ENCODE data around the gene ZDHHC3. TPM values are rescaled to one million over a fixed set of nuclear protein-coding genes. Genes with fewer than 3 reads are reported as not detected.
"Not testable (repeated sequence)": the region's sequence is repeated elsewhere in the genome, so short reads cannot be mapped to it uniquely, and the experiment has no call there.

Gene ZDHHC3
- polyA plus RNA-seq, 4 donors: 54.3 to 91.3 (median 58.3) TPM

GRCh38 chr3:44957986-44958385, 18.0 kb downstream of the ZDHHC3 start:
- H3K4me1 ChIP-seq (ENCODE audit: control insufficient read depth in 3 of 3, insufficient read depth in 2 of 3, low read depth in 1 of 3, low read length in 2 of 3): no peaks in the 10 kb centered on the region
- H3K27me3 ChIP-seq (ENCODE audit: control insufficient read depth in 3 of 3, insufficient read depth in 3 of 3, low read length in 3 of 3): no peaks in the 10 kb centered on the region
- no peak overlapping the region for H3K4me3 ChIP-seq (ENCODE audit: low read depth in 1 of 3, low read length in 3 of 3)
- no peak overlapping the region for H3K27ac ChIP-seq (ENCODE audit: low read depth in 1 of 3, low read length in 2 of 3)
- no peak for FAIRE-seq
- H3K36me3 ChIP-seq (ENCODE audit: control insufficient read depth in 3 of 3, insufficient read depth in 2 of 3, low read depth in 1 of 3, low read length in 3 of 3): peaks cover 0 to 41% (median 9%) of the 10 kb centered on the region in 3 donors
- DNase-seq: no peak
- WGBS, 3 donors: 97 to 98% (median 97%) methylated on average over 4 of the region's 4 CpGs
- no peaks in the 10 kb centered on the region for H3K9me3 ChIP-seq (ENCODE audit: control insufficient read depth in 2 of 2, insufficient read depth in 1 of 2, low read depth in 1 of 2, low read length in 1 of 2)

- DNase-seq (no peak), FAIRE-seq (no peak)
- H3K27me3 ChIP-seq (ENCODE audit: control insufficient read depth in 3 of 3, insufficient read depth in 3 of 3, low read length in 3 of 3): no peaks in the 10 kb centered on the region
- no peak overlapping the region for H3K4me3 ChIP-seq (ENCODE audit: low read depth in 1 of 3, low read length in 3 of 3)
- H3K4me1 ChIP-seq (ENCODE audit: control insufficient read depth in 3 of 3, insufficient read depth in 2 of 3, low read depth in 1 of 3, low read length in 2 of 3): no peaks in the 10 kb centered on the region
- H3K36me3 ChIP-seq (ENCODE audit: control insufficient read depth in 3 of 3, insufficient read depth in 2 of 3, low read depth in 1 of 3, low read length in 3 of 3): peaks cover 0 to 46% (median 9%) of the 10 kb centered on the region in 3 donors
- H3K9me3 ChIP-seq (ENCODE audit: control insufficient read depth in 2 of 2, insufficient read depth in 1 of 2, low read depth in 1 of 2, low read length in 1 of 2): no peaks in the 10 kb centered on the region
- 83 to 95% (median 91%) methylated on average over 1 of the region's 1 CpG for WGBS, 3 donors
- H3K27ac ChIP-seq (ENCODE audit: low read depth in 1 of 3, low read length in 2 of 3): no peak overlapping the region
These were observed 20.1 kb downstream of the ZDHHC3 start for GRCh38 chr3:44955917-44956316.

- Histone ChIP-seq H3K4me3 (ENCODE audit: low read depth in 1 of 3, low read length in 3 of 3) (no peak overlapping the region), H3K27me3 (ENCODE audit: control insufficient read depth in 3 of 3, insufficient read depth in 3 of 3, low read length in 3 of 3) (no peaks in the 10 kb centered on the region), H3K36me3 (ENCODE audit: control insufficient read depth in 3 of 3, insufficient read depth in 2 of 3, low read depth in 1 of 3, low read length in 3 of 3) (peaks cover 0 to 46% (median 9%) of the 10 kb centered on the region in 3 donors), H3K27ac (ENCODE audit: low read depth in 1 of 3, low read length in 2 of 3) (no peak overlapping the region), H3K9me3 (ENCODE audit: control insufficient read depth in 2 of 2, insufficient read depth in 1 of 2, low read depth in 1 of 2, low read length in 1 of 2) (no peaks in the 10 kb centered on the region), H3K4me1 (ENCODE audit: control insufficient read depth in 3 of 3, insufficient read depth in 2 of 3, low read depth in 1 of 3, low read length in 2 of 3) (no peaks in the 10 kb centered on the region)
- DNase-seq (no peak), FAIRE-seq (no peak)
- 41 to 60% (median 50%) methylated on average over 3 of the region's 3 CpGs for WGBS, 3 donors
These were observed 21.0 kb downstream of the ZDHHC3 start for GRCh38 chr3:44954962-44955361.

- H3K36me3 ChIP-seq (ENCODE audit: control insufficient read depth in 3 of 3, insufficient read depth in 2 of 3, low read depth in 1 of 3, low read length in 3 of 3): peaks cover 0 to 46% (median 9%) of the 10 kb centered on the region in 3 donors
- 90 to 93% (median 90%) methylated on average over 5 of the region's 5 CpGs for WGBS, 3 donors
These were observed 21.7 kb downstream of the ZDHHC3 start for GRCh38 chr3:44954304-44954703.

GRCh38 chr3:44952689-44953088, 23.3 kb downstream of the ZDHHC3 start:
- Histone ChIP-seq H3K9me3 (ENCODE audit: control insufficient read depth in 2 of 2, insufficient read depth in 1 of 2, low read depth in 1 of 2, low read length in 1 of 2) (no peaks in the 10 kb centered on the region), H3K27me3 (ENCODE audit: control insufficient read depth in 3 of 3, insufficient read depth in 3 of 3, low read length in 3 of 3) (no peaks in the 10 kb centered on the region), H3K4me1 (ENCODE audit: control insufficient read depth in 3 of 3, insufficient read depth in 2 of 3, low read depth in 1 of 3, low read length in 2 of 3) (no peaks in the 10 kb centered on the region), H3K27ac (ENCODE audit: low read depth in 1 of 3, low read length in 2 of 3) (no peak overlapping the region), H3K36me3 (ENCODE audit: control insufficient read depth in 3 of 3, insufficient read depth in 2 of 3, low read depth in 1 of 3, low read length in 3 of 3) (peaks cover 0 to 44% (median 4%) of the 10 kb centered on the region in 3 donors), H3K4me3 (ENCODE audit: low read depth in 1 of 3, low read length in 3 of 3) (no peak overlapping the region)
- 88 to 95% (median 94%) methylated on average over 3 of the region's 3 CpGs for WGBS, 3 donors
- FAIRE-seq (no peak), DNase-seq (no peak)

More at GRCh38 chr3:44954304-44954703, 21.7 kb downstream of the ZDHHC3 start:
- H3K9me3 ChIP-seq (ENCODE audit: control insufficient read depth in 2 of 2, insufficient read depth in 1 of 2, low read depth in 1 of 2, low read length in 1 of 2): no peaks in the 10 kb centered on the region
- H3K27me3 ChIP-seq (ENCODE audit: control insufficient read depth in 3 of 3, insufficient read depth in 3 of 3, low read length in 3 of 3): no peaks in the 10 kb centered on the region
- no peak for DNase-seq
- no peak for FAIRE-seq
- no peak overlapping the region for H3K27ac ChIP-seq (ENCODE audit: low read depth in 1 of 3, low read length in 2 of 3)
- H3K4me3 ChIP-seq (ENCODE audit: low read depth in 1 of 3, low read length in 3 of 3): no peak overlapping the region
- no peaks in the 10 kb centered on the region for H3K4me1 ChIP-seq (ENCODE audit: control insufficient read depth in 3 of 3, insufficient read depth in 2 of 3, low read depth in 1 of 3, low read length in 2 of 3)

GRCh38 chr3:44950275-44950734, 25.7 kb downstream of the ZDHHC3 start:
- WGBS, 3 donors: 88 to 94% (median 90%) methylated on average over 2 of the region's 2 CpGs
- DNase-seq (no peak), FAIRE-seq (no peak)
- H3K4me1 ChIP-seq (ENCODE audit: control insufficient read depth in 3 of 3, insufficient read depth in 2 of 3, low read depth in 1 of 3, low read length in 2 of 3): no peaks in the 10 kb centered on the region
- peaks cover 0 to 39% (median 0%) of the 10 kb centered on the region in 3 donors for H3K36me3 ChIP-seq (ENCODE audit: control insufficient read depth in 3 of 3, insufficient read depth in 2 of 3, low read depth in 1 of 3, low read length in 3 of 3)
- no peaks in the 10 kb centered on the region for H3K27me3 ChIP-seq (ENCODE audit: control insufficient read depth in 3 of 3, insufficient read depth in 3 of 3, low read length in 3 of 3)
- no peak overlapping the region for H3K27ac ChIP-seq (ENCODE audit: low read depth in 1 of 3, low read length in 2 of 3)
- no peaks in the 10 kb centered on the region for H3K9me3 ChIP-seq (ENCODE audit: control insufficient read depth in 2 of 2, insufficient read depth in 1 of 2, low read depth in 1 of 2, low read length in 1 of 2)
- H3K4me3 ChIP-seq (ENCODE audit: low read depth in 1 of 3, low read length in 3 of 3): no peak overlapping the region

GRCh38 chr3:44949770-44950169, 26.2 kb downstream of the ZDHHC3 start:
- FAIRE-seq, DNase-seq: not testable (repeated sequence)

GRCh38 chr3:44948239-44948638, 27.7 kb downstream of the ZDHHC3 start:
- Histone ChIP-seq H3K9me3 (ENCODE audit: control insufficient read depth in 2 of 2, insufficient read depth in 1 of 2, low read depth in 1 of 2, low read length in 1 of 2) (no peaks in the 10 kb centered on the region), H3K4me1 (ENCODE audit: control insufficient read depth in 3 of 3, insufficient read depth in 2 of 3, low read depth in 1 of 3, low read length in 2 of 3) (no peaks in the 10 kb centered on the region), H3K27ac (ENCODE audit: low read depth in 1 of 3, low read length in 2 of 3) (no peak overlapping the region), H3K4me3 (ENCODE audit: low read depth in 1 of 3, low read length in 3 of 3) (no peak overlapping the region), H3K27me3 (ENCODE audit: control insufficient read depth in 3 of 3, insufficient read depth in 3 of 3, low read length in 3 of 3) (no peaks in the 10 kb centered on the region), H3K36me3 (ENCODE audit: control insufficient read depth in 3 of 3, insufficient read depth in 2 of 3, low read depth in 1 of 3, low read length in 3 of 3) (peaks cover 0 to 42% (median 7%) of the 10 kb centered on the region in 3 donors)
- 97 to 98% (median 98%) methylated on average over 3 of the region's 3 CpGs for WGBS, 3 donors
- no peak for FAIRE-seq
- no peak for DNase-seq

More at GRCh38 chr3:44949770-44950169, 26.2 kb downstream of the ZDHHC3 start:
- WGBS, 3 donors: 96 to 98% (median 97%) methylated on average over 4 of the region's 4 CpGs
- not testable (repeated sequence) for H3K9me3 ChIP-seq (ENCODE audit: control insufficient read depth in 2 of 2, insufficient read depth in 1 of 2, low read depth in 1 of 2, low read length in 1 of 2); H3K27ac ChIP-seq (ENCODE audit: low read depth in 1 of 3, low read length in 2 of 3); H3K27me3 ChIP-seq (ENCODE audit: control insufficient read depth in 3 of 3, insufficient read depth in 3 of 3, low read length in 3 of 3); H3K4me1 ChIP-seq (ENCODE audit: control insufficient read depth in 3 of 3, insufficient read depth in 2 of 3, low read depth in 1 of 3, low read length in 2 of 3); H3K4me3 ChIP-seq (ENCODE audit: low read depth in 1 of 3, low read length in 3 of 3)
- H3K36me3 ChIP-seq (ENCODE audit: control insufficient read depth in 3 of 3, insufficient read depth in 2 of 3, low read depth in 1 of 3, low read length in 3 of 3): peaks cover 0 to 40% (median 4%) of the 10 kb centered on the region in 3 donors

Measured in small intestine (tissue), 7 donors.